ENCODE data around the gene PARD3B.

- TF ChIP-seq CTCF (conservative IDR thresholded peaks at IDR 0.05; ENCODE audit: low read depth, low read length) (no peak), EZH2 (IDR thresholded peaks at IDR 0.05; ENCODE audit: borderline replicate concordance, low read depth, low read length, poor library complexity, severe bottlenecking) (no peak)
Observed at GRCh38 chr2:205047273-205047839, 502.1 kb downstream of the PARD3B start.

Data from A673 (cell line).